NOMO-1 (cell line): Measurements from ENCODE around the gene TTC39C.
A peak's percentile ranks its signal among the peaks of the same experiment; 100 is the strongest.

Experiments used
- DNase-seq, 2 experiments: peaks; one replicate each; lab custom pipeline; 2025; ENCODE audit not compliant: unreplicated experiment in 2 of 2; lab: John Stamatoyannopoulos, UW

TTC39C gene

GRCh38 chr18:24075767-24076597 lies 61.4 kb downstream of the TTC39C start:
- peak; percentile 76 to 89 for DNase-seq

GRCh38 chr18:24076950-24077349 lies 62.4 kb downstream of the TTC39C start:
- no peak for DNase-seq

DNA sequence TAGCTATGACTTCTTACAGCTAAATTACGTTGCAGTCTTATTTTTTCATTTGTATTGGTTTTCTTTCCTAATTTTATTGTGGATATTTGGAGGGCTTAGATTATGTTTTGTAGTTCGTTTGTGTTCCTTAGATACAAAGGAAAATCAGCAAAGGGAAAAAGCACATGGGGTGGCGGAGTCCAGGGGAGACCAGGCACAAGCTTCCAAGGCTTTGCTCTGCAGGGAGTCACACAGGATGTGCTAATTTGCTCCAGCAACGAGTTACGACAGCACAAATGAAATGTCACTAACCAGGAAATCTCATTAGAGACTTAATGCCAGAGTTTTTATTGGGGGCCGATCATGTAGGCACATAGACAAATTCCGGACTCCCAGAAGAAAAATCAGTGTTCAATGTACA lies 63.8 kb downstream of the TTC39C start:
- DNase-seq: no peak

DNA sequence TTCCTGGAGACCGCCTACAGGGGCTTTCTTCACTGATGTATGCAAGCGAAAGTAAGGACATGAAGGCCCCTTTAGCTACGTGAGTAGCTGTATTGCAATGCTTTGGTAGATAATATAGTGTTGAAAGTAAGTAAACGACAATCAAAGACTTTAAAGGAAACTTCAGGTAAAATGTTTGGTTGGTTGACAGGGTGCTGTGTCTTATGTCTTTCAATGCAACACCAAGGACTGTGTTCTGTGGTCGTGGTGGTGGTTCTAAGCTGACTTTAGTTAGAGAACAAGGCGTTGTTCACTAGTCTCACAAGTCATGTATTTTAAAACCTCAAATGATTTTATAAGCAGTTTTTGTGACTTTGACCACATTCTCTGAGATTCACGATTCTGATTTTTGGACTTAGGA lies 66.3 kb downstream of the TTC39C start:
- no peak for DNase-seq

GRCh38 chr18:24083550-24083949 lies 69.0 kb downstream of the TTC39C start:
- no peak for DNase-seq

DNA sequence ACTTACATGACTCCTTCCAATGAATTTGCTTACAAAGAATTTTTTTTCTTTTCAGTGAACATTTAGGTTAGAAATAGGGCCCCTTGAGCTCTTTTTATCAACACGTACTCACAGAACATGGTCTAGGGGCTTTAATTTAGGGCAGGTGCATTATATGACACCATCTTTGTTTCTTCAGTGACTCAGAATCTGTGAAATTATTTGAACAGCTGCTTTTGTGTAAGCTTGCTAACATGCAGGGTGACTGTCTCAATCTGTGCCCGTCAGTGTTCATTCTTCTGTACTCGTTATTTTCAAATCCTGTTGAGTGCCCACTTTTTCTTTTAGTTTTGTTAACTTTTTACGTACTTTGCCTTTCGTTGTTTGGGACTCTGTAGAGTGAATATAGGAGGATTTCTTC lies 71.5 kb downstream of the TTC39C start:
- DNase-seq: no peak

DNA sequence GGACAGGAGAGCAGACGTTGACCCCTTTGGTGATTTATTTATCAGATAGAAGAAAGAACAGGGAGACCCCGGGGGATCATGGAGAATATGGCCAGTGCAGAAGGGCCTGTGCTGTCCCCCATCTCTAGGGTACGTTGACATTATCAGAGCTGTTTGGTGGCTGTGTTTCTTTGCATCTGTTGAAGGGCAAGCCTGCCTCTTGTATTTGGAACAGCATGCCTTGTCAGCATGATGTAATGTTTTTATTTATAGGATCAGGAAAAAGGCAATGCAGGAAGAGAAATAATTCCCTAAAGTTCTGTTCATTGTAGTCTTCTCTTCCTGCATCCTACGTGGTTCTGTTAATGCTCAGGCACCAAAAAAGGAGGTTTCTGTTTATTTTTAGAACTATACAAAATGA lies 74.5 kb downstream of the TTC39C start:
- DNase-seq: no peak

GRCh38 chr18:24089515-24090337 lies 75.2 kb downstream of the TTC39C start:
- DNase-seq: no peak

DNA sequence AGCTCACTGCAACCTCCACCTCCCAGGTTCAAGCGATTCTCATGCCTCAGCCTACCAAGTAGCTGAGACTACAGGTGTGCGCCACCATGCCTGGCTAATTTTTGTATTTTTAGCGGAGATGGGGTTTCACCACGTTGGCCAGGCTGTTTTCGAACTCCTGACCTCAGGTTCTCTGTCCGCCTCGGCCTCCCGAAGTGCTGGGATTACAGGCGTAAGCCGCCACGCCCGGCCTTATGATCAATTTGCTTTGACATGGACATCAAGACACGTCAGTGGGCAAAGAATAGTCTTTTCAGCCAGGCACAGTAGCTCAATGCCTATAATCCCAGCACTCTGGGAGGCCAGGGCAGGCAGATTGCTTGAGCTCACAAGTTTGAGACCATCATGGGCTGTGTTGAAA lies 76.3 kb downstream of the TTC39C start:
- DNase-seq: no peak

DNA sequence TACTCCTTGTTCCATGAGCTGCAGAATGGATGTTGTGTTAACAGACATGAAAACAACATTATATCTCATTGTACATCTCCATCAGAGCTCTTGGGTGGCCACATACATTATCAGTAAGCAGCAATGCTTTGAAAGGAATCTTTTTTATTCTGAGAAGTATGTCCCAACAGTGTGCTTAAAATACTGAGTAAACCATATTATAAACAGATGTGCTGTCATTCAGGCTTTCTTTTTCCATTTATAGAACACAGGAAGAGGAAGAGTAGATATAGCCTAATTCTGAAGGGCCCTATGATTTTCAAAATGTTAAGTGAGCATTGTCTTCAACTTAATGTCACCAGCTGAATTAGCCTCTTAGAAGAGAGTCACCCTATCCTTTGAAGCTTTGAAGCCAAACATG lies 80.0 kb downstream of the TTC39C start:
- peak in 1 of 2 experiments; percentile 55 for DNase-seq

DNA sequence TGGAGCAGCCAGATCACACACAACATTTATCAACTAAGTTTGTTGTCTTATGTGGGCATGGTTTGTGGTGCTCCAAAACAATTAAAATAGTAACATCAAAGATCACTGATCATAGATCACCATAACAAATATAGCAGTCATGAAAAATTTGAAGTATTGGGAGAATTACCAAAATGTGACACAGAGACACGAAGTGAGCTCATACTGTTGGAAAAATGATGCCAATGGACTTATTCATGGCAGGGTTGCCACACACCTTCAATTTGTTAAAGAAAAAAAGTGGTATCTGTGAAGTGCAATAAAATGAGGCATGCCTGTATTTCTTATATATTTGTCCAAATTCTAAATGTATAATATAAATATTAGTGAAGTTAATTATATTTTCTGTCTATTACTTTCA lies 81.4 kb downstream of the TTC39C start:
- no peak for DNase-seq

DNA sequence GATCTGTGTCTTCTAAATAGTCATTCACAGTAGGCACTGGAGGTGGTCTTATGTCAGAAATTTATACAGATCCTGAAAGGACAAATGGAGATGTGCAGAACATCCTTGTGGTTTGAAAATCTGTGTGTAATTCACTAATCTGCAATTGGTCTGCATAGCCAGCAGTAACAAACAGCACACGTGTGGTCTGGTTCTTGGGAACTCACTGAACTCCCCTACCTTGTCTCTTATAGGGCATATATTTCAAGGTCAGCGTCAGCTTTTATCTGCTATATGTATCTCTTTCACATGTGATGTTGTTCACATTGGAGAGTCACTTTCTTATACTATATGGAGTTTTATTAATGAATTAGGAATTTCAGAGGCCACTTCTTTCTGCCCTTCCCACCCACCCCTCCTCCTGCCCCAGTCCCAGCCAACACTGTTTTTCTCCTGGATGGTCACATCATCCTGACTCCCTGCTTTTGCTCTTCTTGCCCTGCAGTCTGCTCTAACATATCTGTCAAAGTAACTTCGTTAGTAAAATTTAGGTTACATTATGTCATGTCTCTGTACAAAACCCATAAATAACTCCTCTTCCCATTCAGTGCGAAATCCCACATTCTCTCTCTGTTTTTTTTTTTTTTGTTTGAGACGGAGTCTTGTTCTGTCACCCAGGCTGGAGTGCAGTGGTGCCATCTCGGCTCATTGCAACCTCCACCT lies 88.9 kb downstream of the TTC39C start:
- DNase-seq: no peak

- no peak for DNase-seq
Measured at GRCh38 chr18:24104486-24104885, 89.9 kb downstream of the TTC39C start.

DNA sequence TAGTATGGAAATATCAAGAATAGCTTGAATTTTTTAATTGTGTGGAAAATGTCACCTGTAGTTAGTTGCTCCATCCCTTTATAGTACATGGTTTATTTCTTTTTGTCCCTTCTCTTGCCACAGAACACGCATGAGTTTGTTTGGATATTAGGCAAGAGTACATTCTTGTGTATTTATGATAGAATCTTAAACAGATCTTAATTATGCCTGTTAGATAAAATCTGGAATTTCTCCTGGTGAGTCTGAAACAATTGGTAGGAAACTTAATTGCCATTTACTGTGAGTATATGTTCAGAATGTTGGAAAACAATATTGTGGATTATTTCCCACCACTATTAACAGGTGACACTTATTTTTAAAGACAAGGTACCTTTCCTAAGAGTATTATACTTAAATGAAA lies 94.1 kb downstream of the TTC39C start:
- DNase-seq: no peak

- DNase-seq: no peak
Measured at GRCh38 chr18:24111936-24112335, 97.4 kb downstream of the TTC39C start.

- DNase-seq: no peak
Measured at GRCh38 chr18:24112464-24112863, 97.9 kb downstream of the TTC39C start.

DNA sequence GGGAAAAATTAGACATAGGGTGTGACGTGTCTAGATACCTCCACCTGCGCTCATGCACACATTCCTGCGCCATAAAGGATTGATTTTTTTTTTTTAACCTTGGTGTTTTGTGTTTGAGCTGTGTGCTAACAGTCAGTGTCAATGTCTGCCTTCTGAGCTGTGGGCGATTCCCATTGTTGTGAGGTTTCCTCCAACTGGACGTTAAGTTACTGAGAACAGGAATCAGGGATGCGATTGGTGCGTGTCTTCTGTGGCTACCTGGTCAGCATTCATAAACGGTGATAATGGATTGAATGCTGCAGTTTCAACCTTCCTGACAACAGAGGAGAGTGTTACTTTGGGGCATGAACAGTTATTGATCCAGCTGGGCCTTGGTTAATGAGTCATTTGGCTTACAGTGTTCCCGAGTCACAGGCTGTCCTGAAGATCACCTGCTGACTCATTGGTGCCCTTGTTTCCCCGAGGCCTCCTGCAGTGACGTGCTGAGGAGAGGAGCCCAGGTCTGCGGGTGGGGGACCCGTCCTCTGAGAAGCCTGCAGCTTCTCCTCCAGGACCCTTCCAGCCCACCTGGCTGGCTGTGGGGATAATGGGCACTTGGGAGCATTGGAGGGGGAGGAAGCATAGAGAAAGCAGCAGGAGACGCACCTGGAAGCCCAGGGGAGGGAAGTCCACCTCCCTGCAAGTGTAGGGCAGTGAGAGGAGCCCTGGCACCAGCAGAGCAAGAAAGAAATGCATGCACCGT lies 98.5 kb downstream of the TTC39C start:
- no peak for DNase-seq

DNA sequence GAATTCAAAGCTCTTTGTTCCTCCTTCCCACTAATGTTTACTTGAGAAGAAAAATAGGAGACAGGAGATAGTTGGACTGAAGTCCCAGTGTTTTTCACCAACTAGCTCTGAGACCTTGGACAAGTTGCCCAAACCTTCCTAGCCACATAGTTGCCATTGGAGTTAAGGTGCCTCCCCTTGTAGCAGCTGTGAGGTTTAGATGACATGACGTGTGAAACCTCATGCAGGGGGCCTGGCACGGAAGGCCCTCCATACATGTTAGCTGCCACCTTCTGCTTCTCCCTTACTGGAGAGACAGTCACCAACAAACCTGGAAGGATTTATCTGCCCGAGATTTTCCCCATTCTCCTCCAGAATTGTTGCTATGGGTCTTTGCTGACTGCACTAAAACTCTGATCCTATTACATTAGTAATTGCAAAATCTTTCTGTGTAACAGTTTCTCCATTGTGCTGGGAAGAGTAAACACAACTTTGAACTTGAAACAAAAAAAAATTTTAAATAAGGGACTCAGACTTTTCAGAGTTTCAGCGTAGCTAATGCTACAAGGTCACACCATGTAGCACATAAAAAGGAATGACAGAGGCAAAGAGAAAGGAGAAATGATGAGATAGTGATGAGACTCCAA lies 100.5 kb downstream of the TTC39C start:
- DNase-seq: no peak

GRCh38 chr18:24115628-24116027 lies 101.1 kb downstream of the TTC39C start:
- peak in 1 of 2 experiments; percentile 65 for DNase-seq
